HEK293 (cell line): Measurements from ENCODE around the gene GATA2.

Experiments used
- TRIM28 ChIP-seq: IDR thresholded peaks from 2 replicates; pipeline ENCODE4 v1.6.1; 2011; ENCODE audit warnings: low read length, control low read depth, borderline replicate concordance
- ZFHX2 ChIP-seq: fragments of 450-650 bp; formaldehyde crosslinking; conservative IDR thresholded peaks from 2 replicates; pipeline ENCODE4 v1.5.1; 2016; ENCODE audit warnings: missing biosample characterization, missing genetic modification characterization
- ZNF19 ChIP-seq: fragments of 450-650 bp; formaldehyde crosslinking; IDR thresholded peaks from 2 replicates; pipeline ENCODE4; 2016; ENCODE audit warnings: missing biosample characterization, missing genetic modification characterization, low read depth
- ZNF239 ChIP-seq: fragments of 450-650 bp; formaldehyde crosslinking; IDR thresholded peaks from 2 replicates; pipeline ENCODE4 v1.5.1; 2016; ENCODE audit warnings: missing biosample characterization, missing genetic modification characterization
- ZNF610 ChIP-seq: fragments of 450-650 bp; formaldehyde crosslinking; IDR thresholded peaks from 2 replicates; pipeline ENCODE4 v1.5.1; 2016; ENCODE audit warnings: missing biosample characterization, missing genetic modification characterization, borderline replicate concordance

DNA sequence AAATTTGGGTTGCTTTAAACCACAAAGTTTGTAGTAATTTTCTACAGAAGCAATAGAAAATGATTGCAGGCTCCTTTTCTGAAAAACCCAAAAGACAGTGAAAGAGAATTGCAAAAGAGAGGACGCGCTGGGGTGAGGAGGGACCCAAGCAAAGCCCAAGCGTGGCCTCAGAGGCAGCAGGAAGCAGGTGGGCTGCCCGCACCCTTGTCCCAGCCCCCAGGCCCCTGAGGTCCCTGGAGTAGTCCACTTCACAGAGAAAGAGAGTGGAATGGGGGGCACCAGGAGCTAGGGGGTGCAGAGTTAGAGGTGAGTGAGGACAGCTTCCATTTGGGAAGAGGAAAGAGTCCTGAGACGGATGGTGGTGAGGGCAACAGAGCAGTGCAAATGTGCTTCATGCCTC, 37.9 kb downstream of the GATA2 start:
- TF ChIP-seq ZNF239 (no peak), TRIM28 (no peak), ZFHX2 (tag by site-specific recombination) (no peak), ZNF610 (tag by site-specific recombination) (no peak), ZNF19 (tag by site-specific recombination) (no peak)
